ENCODE data around the gene TNRC6B.

DNA sequence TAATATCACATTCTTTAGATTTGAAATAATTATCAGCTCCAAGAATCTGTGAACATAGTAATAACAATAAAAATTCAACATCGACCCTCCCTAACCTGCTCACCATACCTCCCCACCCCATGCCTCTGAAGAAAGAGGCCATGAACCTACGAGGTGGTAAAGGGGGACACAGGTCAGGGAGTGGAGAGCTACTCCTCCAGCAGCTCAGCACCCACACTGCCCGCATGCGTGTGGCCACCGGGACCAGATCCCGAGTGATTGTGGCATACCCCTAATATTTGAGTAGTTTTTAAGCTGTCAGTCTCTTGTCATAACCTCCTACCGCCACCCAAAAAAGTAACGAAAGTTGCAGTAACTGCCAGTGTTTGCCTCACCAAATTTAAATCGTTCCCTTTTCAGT lies 151.7 kb downstream of the TNRC6B start:
- TF ChIP-seq, protein P1, sequence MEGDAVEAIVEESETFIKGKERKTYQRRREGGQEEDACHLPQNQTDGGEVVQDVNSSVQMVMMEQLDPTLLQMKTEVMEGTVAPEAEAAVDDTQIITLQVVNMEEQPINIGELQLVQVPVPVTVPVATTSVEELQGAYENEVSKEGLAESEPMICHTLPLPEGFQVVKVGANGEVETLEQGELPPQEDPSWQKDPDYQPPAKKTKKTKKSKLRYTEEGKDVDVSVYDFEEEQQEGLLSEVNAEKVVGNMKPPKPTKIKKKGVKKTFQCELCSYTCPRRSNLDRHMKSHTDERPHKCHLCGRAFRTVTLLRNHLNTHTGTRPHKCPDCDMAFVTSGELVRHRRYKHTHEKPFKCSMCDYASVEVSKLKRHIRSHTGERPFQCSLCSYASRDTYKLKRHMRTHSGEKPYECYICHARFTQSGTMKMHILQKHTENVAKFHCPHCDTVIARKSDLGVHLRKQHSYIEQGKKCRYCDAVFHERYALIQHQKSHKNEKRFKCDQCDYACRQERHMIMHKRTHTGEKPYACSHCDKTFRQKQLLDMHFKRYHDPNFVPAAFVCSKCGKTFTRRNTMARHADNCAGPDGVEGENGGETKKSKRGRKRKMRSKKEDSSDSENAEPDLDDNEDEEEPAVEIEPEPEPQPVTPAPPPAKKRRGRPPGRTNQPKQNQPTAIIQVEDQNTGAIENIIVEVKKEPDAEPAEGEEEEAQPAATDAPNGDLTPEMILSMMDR (optimal IDR thresholded peaks at IDR 0.05 in 1 of 3, IDR thresholded peaks at IDR 0.05 in 1 of 3, conservative IDR thresholded peaks at IDR 0.05 in 1 of 3; ENCODE audit: extremely low read depth in 1 of 3, insufficient read depth in 2 of 3, low read length in 3 of 3), result no peak
- no peak for TF ChIP-seq EZH2 (IDR thresholded peaks at IDR 0.05; ENCODE audit: low read length)

Measured in keratinocyte (primary cell).